NCI-H1105 treated with DMSO at 0.1 percent for 48 hours (cell line): ENCODE results near the gene NEUROG1.

Source experiments
- DNase-seq: peaks from one replicate; lab custom pipeline; 2025; lab: John Stamatoyannopoulos, UW

NEUROG1 gene

DNA sequence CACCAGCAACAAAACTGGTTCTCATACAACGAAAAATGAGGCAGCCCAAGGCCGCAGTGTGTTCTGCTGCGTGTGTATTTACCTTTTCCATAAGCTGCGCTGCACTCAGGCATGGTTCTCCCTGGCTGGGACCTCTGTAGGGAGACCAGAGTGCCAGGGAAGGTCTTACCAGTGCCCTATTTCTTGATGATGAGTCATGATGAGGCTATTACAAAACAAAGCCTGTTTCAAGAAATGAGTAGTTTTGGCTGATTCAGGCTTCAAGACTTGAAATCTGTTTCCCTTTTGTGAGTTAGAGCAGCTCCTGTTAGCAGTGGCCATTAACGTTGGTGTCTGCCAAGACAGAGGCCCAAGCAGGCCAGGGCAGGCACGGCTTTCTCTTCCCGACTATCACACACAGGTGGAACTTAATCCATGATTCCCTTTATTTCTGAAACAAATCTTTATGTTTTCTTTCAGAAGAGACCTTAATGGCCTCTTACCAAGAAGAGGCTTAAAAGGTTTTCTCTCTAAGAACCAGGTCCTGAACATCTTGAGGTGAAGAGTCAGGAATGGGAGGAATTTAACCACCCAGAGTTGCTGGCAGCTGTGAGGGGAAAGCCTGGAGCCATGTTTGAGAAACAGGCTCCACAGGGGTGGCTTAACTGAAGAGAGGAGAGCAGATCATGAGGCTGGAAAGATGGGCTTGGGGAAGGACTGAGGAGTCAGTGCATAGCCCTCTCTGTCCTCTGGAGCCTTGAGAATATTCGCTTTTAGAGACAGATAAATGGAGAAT is 42.2 kb downstream of the NEUROG1 start:
- DNase-seq = no peak

DNA sequence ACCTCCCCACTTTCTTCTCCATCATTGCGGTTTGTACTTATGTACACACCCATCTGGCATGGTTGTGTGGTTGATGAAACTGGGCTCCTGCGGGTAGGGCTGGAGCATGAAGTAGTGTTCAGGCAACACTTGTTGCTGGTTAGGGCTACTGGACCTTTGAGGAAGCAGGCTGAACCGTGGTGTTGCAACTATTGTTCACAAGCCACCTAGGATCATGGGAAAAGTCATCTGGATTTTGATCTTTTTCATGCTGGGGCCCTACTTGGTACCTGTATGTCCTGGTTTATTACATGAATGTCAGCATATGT is 43.5 kb downstream of the NEUROG1 start:
- DNase-seq = no peak

DNA sequence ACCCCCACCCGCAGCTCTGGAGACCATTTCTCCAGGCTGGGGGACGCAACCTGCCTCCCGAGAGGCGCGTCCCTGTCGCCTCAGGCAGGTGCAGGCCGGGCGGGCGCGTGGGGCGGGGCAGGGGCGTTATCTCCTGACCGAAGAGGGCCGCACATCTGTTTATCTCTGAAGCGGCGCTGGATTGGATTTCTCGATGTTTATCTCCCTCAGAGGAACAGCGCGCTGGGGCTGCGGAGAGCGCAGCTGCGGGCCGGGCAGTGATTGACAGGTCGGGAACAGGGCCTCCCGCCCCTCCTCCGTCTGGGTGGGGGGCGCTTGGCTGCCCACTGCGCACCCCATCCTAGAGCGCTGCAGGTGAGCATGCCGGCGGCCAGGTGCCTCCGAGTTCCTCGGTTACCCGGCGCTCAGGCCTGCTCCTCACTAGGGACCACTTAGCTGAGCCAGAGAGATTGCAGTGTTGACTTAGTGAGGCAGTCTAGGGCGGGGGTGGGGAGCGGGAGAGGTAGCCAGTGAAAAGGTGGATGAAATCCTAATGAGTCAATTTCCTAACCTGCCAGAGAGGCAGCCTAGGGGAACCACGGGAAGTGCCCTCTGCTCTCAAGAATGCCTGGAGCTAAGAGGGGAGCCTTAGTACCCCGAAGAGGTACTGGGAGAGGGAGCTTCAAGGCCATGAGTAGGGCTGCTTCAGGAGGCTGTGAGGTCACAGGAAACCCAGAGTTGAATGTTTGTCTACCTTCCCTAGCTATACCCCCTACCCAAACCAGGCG is 44.0 kb downstream of the NEUROG1 start:
- peak; percentile 83 for DNase-seq

DNA sequence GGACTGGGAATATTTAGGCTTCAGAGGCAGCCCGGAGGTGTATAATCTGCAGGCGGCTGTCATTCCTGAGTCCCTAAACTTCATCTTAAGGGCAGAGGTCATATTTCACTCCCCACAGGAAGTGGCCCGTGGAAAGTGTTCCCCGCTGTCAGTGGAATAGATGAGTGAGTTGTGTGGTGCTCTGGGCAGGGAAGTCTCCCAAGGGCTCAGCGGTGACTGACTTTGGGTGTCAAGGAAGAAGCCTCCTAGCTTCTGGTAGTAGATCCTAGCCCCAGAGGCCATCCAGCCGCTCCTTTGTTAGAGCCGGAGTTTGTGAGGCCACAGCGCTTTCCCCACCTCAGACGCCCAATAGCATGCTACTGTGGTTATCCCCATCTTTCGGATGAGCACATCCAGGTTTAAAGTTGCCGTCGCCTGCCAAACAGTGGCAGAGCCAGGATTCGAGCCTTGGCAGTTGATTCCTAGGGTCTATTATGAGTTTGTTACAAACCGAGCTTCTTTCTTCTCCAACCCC is 44.7 kb downstream of the NEUROG1 start:
- DNase-seq = no peak

DNA sequence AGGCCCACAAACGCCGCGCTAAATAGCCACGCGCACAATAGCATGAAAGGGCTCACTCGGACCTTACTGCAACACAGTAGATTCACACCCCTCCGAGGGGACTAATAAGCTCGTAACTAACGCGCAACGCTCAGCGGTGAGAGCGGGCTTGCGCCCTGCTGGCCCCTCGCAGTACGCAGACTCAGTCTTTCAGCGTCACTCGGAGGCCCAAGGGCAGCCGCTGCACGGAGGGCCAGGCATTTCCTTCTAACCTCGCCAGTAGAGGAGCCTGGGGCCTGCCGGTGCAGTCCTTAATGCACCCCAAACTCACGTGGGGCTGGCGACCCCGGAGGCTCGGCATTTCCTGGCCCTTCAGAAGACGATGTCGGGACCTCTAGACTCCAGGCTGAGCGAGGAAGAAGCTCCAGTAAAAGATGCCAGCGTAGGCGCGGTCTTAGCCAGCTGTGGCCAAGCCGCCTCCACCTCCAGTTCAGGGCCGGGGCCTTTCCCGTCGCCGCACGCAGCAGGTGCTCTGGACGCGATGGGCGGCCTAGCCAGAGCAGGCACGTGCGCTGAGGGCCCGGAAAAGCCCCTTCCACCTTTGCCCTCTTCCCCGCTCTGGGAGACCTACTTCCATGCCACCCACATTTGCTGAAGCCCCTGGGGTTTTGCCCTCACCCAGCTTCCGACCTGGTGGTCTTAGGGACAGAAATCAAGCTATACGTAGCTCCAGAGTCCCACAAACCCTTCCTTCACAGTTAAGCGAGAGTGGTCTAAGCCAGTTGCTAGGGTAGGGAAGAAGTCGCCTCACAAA is 45.3 kb downstream of the NEUROG1 start:
- no peak for DNase-seq

DNA sequence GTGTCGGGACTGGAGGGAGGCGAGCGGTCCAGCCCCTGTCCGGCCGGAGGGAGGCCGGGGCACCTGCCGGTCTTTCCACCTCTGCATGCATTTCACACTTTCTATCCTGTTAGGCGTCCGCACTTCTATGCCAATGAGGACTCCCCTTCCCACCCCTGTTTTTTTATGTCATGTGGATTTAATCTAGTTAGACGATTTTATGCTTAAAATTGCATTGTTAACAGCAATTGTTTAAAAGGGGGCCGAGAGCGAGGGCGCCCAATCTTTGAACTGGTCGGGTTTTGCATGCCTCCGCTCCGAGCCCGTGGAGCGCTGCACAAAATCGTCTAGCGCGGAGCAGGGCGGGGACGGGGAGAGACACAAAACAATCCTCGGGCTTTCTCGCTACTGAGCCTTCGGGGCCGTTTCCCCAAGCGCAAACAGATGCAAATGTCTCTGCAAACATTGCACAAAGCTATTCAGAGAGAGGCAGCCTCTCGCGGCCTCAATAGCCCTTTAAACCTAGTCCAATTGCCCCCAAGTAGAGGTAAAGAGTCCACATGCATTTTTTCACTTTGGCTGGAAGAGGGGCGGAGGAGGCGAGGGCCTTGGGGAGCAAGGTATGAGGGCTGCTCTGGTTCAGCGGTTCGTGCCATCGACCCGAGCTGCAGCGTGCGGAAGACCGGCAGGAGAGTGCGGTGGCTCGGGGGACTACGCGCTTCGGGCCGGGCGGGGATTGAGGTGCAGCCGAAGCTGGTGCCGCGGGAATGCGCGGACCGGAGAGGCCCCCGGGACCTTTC is 46.1 kb downstream of the NEUROG1 start:
- no peak for DNase-seq

DNA sequence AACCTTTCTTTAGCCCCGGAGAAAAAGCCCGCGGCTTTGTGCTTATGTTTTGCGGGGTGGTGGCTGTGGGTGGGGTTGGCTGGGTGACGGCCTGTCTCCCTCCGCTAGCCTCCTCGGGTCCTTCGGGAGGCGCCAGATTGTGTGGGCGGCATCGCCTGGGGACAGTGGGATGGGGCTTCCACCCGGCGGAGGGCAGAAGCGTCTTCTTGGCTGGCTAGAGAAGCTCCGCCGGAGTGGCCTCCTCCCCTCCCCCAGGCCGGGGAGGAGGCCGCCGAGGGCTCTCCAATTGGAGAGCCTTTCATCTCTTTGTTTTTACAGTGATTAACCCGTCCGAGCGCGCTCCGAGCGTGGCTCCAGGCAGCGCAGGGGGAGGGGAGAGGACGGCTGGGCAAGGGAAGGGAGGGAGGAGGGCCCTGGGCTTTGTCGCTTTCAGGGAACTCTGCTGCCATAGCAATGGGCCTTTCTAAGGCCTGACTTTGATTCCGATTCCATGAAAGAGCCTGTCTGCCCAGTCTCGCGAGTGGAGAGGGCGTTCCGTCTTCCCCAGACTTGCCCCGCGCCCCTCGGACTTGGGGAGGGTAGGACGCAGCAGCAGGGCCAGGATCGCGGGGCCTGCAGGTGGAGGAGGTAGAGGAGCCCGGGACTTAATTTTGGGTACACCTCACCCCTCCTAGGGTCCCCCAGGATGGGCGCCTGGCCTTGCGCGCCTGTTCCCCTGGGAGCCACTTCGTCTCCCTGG is 46.9 kb downstream of the NEUROG1 start:
- peak; percentile 67 for DNase-seq

DNA sequence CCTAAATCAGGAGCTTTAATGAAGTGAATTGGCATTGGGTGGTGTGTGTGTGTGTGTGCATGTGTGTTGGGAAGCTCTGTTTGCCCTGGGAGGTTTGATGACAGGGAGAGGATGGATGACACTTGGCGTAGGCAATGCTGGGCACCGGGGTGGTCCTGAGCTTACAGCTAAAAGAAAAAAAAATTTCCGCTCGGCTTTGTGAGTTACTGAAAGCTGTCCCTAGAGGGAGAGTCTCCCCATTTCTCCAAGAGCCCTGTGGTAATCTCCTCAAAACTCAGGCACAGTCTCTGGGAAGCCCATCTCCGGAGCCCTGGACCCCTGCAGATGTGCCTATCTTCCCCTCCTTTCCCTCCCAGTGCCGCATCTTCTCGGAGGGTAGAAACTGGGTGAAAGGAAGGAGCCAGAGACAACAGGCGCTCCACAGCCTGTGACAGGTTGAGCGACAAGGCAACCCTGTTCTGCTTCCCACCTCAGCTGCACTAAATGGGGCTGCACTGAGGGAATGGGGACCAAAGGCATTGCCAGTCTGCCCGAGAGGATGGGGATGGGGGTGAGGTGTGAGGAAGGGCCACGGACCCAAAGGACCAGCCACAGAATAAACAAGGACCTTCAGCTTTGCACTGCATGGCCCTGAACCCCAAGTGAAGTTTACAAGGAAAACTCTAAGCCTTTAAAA is 47.8 kb downstream of the NEUROG1 start:
- no peak for DNase-seq

DNA sequence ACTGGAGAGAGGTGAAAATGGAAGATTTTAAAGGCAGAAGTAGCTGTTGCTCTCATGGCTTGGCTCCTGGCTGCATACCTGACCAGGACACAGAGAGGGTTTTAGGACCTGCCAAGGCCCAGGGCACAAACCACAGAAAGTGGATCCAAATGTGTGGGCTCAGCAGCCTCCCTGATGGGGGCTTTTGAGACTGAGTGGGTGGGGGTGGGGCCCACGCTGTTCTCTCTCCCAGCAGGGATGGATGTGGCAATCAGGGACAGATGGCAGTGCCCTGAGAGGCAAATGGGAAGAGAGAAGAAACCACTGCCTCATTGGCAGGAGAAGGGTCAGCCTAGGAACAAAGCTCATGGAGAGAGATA is 48.7 kb downstream of the NEUROG1 start:
- no peak for DNase-seq

DNA sequence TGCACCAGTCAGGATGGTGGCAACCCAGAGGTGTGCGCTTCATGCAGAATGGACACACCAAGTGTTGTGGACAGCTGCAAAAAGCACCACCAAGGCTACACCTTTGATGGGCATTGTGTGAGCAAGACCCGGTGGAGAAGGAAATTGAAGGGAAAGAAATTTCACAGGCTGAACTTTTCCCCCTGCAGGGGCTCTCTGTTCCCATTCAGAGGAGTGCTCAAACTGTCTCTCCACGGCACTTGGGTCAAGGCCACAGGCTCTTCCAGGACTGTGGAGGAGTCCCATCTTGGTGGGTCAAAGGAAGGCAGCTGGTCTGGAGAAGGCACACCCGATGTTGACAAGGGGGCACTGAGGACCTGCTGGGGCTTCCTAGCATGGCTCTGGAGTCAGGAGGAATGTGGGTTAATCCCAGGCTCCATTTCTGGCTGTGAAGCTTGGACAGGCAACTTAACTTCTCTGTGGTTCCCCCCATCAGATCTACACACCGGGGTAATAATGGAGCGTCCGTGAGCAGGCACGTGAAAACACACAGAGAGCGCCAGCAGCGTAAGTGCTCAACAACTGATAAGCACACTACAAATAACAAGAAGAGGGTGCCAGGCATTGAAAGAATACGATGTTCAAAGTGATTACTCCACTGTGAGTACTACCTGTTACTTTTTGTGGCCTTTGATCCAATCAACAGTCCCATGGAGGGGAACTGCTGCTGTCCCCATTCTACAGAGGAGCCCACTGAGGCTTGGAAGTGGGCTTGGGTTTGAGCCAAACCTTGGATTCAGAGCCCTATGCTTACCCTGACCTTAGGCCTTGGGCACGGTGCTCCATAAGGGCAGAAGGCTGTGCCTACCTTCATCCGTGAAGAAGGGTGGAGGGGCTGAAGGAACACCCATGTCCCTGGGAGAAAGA is 49.4 kb downstream of the NEUROG1 start:
- no peak for DNase-seq

DNA sequence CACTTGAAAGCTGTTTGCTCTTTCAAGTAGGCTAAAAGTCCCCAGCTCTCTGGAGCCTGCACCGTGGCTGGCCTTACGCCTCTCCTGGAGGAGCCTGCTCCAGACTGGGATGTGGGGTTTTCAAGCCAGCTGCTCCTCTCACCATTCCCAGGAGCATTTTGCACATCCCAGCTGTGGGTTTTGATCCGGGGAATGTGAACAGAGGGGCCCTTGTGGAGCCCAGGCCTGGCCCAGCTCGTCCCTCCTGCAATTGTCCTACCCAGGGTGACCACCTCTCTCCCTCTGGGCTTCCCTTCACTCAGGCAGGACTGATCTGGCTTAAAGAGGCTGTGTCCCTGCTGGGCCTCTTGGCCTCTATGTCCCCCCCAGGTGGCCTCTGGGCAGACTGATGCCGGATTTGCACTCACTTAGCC is 51.1 kb downstream of the NEUROG1 start:
- no peak for DNase-seq
